Smooth muscle cell (in vitro differentiated cells): ENCODE data around the gene ANP32E. TPM values are rescaled to one million over a fixed set of nuclear protein-coding genes. Genes with fewer than 3 reads are reported as not detected.

Source experiments
- DNase-seq: peaks from one replicate; lab custom pipeline; 2025; ENCODE audit not compliant: unreplicated experiment; lab: John Stamatoyannopoulos, UW
- H2AFZ ChIP-seq: fragments of 200-600 bp; sonication (generic); 2 replicates; pipeline ENCODE4 v1.6.0; 2016; ENCODE audit warnings: antibody characterized with exemption, low read depth, mild to moderate bottlenecking
- H3F3A ChIP-seq: fragments of 200-600 bp; sonication (generic); 2 replicates; pipeline ENCODE4 v1.6.0; 2017; ENCODE audit warnings: antibody characterized with exemption, low read depth
- H3K27ac ChIP-seq: fragments of 200-600 bp; sonication (generic); 2 replicates; pipeline ENCODE4 v1.5.1; 2016; ENCODE audit warnings: low read depth, mild to moderate bottlenecking
- H3K27me3 ChIP-seq: fragments of 200-600 bp; sonication (generic); 2 replicates; pipeline ENCODE4 v1.6.1; 2016; ENCODE audit warnings: low read depth, mild to moderate bottlenecking
- H3K36me3 ChIP-seq: fragments of 200-600 bp; sonication (generic); 2 replicates; pipeline ENCODE4 v1.5.1; 2016; ENCODE audit warnings: low read depth
- H3K4me1 ChIP-seq: fragments of 200-600 bp; sonication (generic); 2 replicates; pipeline ENCODE4 v1.5.1; 2016; ENCODE audit warnings: low read depth
- H3K4me2 ChIP-seq: fragments of 200-600 bp; sonication (generic); 2 replicates; pipeline ENCODE4 v1.6.0; 2016; ENCODE audit warnings: mild to moderate bottlenecking
- H3K4me3 ChIP-seq: fragments of 200-600 bp; sonication (generic); 2 replicates; pipeline ENCODE4 v1.5.1; 2016; ENCODE audit warnings: mild to moderate bottlenecking
- H3K79me2 ChIP-seq: fragments of 200-600 bp; sonication (generic); 2 replicates; pipeline ENCODE4 v1.6.0; 2016; ENCODE audit warnings: low read depth, mild to moderate bottlenecking
- H3K9ac ChIP-seq: fragments of 200-600 bp; sonication (generic); 2 replicates; pipeline ENCODE4 v1.6.0; 2016; ENCODE audit warnings: low read depth
- H3K9me3 ChIP-seq: fragments of 200-600 bp; sonication (generic); replicated peaks from 2 replicates; pipeline ENCODE4 v1.5.1; 2016; ENCODE audit warnings: low read depth
- H4K20me1 ChIP-seq: fragments of 200-600 bp; sonication (generic); 2 replicates; pipeline ENCODE4 v1.6.0; 2016; ENCODE audit warnings: low read depth
- WGBS: methylation state at CpG from one replicate; pipeline ENCODE4 v1.1.7; 2016; ENCODE audit warnings: low lambda C conversion rate; 5-methylcytosine and 5-hydroxymethylcytosine counted together
- polyA plus RNA-seq: library from polyadenylated mRNA; unstranded; fragments of >200 nt; fragmentation: Nextera tagmentation; extraction: Ambion mirVana; gene quantifications from 2 replicates; pipeline ENCODE4 v1.2.1, GENCODE V29; 2016
- total RNA-seq: library from RNA; depleted of rRNA; stranded (reverse); fragments of >200 nt; gene quantifications from 2 replicates; pipeline ENCODE4 v1.2.3, GENCODE V29; 2014
- TF ChIP-seq, protein P1 (sequence below): fragments of 200-600 bp; sonication (generic); IDR thresholded peaks from 2 replicates; pipeline ENCODE4 v1.5.1; 2017; ENCODE audit warnings: borderline replicate concordance, mild to moderate bottlenecking, antibody characterized with exemption; ENCODE audit not compliant: insufficient read depth, poor library complexity, severe bottlenecking

The ANP32E gene
- total and polyA plus RNA-seq, 2 experiments from 2014 or later: 25.0 to 36.5 TPM

DNA sequence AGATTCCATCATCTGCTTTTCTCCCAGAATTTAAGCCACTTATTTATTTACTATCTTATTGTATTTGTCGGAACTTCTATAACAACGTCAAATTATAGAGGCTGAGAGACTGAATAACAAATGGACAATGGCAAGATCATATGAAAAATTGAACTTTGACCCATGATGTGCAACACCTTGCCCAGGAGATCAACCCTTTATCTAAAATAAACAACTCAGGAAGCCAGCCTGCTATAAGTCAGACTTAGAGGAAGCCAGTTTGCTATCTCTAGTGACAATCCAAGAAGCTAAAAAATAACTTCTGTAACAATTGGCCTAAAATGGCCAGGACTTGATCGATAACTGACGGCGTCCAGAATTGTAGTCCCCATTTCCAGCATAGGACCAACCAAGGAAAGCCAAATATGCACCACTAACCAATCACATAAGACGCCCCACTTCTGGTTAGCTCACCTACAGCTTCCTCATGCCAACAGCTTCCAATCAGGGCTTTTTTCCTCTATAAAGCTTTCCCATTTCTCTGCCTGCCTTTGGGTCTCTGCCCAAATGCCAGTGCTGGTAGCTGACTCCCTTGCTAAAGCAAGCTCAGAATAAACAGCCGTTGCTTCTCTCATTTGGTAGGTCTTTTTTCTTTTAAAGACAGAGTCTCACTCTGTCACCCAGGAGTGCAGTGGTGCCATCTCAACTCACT, 28.5 kb downstream of the ANP32E start:
- Histone ChIP-seq H3K27ac (no peak overlapping the region), H2AFZ (no peak overlapping the region), H3F3A (no peaks in the 10 kb centered on the region), H3K36me3 (no peaks in the 10 kb centered on the region), H3K4me1 (no peaks in the 10 kb centered on the region), H4K20me1 (no peaks in the 10 kb centered on the region), H3K4me2 (no peak overlapping the region), H3K9me3 (no peaks in the 10 kb centered on the region), H3K4me3 (no peak overlapping the region), H3K79me2 (no peaks in the 10 kb centered on the region), H3K27me3 (no peaks in the 10 kb centered on the region), H3K9ac (no peak overlapping the region)
- WGBS: 95% methylated on average over 7 of the region's 7 CpGs
- no peak for DNase-seq
- TF ChIP-seq, protein P1, sequence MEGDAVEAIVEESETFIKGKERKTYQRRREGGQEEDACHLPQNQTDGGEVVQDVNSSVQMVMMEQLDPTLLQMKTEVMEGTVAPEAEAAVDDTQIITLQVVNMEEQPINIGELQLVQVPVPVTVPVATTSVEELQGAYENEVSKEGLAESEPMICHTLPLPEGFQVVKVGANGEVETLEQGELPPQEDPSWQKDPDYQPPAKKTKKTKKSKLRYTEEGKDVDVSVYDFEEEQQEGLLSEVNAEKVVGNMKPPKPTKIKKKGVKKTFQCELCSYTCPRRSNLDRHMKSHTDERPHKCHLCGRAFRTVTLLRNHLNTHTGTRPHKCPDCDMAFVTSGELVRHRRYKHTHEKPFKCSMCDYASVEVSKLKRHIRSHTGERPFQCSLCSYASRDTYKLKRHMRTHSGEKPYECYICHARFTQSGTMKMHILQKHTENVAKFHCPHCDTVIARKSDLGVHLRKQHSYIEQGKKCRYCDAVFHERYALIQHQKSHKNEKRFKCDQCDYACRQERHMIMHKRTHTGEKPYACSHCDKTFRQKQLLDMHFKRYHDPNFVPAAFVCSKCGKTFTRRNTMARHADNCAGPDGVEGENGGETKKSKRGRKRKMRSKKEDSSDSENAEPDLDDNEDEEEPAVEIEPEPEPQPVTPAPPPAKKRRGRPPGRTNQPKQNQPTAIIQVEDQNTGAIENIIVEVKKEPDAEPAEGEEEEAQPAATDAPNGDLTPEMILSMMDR: no peak

DNA sequence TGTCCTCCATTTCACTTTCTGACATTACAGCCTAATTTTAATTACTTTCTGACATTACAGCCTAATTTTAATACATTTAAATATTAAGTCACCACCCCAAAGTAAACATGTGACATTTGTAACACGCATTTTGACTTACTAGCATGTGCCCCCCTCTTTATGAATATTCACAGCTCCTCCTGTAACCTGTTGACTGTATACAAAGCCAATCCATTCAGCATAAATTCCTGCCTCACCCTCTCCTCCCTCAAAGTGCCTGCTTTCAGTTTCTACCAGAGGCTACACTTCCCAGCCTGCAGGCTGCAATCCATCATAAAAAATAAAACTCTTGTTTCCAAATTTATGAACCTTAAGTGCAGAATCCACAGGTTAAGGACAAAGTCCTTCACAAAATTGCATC, 39.5 kb downstream of the ANP32E start:
- Histone ChIP-seq H3K4me2 (no peak overlapping the region), H3K4me3 (no peak overlapping the region), H3K9me3 (no peaks in the 10 kb centered on the region), H3F3A (peaks cover 5% of the 10 kb centered on the region), H2AFZ (no peak overlapping the region), H3K79me2 (no peaks in the 10 kb centered on the region), H3K27ac (no peak overlapping the region), H4K20me1 (no peaks in the 10 kb centered on the region), H3K9ac (no peak overlapping the region), H3K27me3 (no peaks in the 10 kb centered on the region), H3K4me1 (no peaks in the 10 kb centered on the region), H3K36me3 (no peaks in the 10 kb centered on the region)
- 89% methylated on average over 1 of the region's 1 CpG for WGBS
- no peak for DNase-seq
- TF ChIP-seq, protein P1: no peak

DNA sequence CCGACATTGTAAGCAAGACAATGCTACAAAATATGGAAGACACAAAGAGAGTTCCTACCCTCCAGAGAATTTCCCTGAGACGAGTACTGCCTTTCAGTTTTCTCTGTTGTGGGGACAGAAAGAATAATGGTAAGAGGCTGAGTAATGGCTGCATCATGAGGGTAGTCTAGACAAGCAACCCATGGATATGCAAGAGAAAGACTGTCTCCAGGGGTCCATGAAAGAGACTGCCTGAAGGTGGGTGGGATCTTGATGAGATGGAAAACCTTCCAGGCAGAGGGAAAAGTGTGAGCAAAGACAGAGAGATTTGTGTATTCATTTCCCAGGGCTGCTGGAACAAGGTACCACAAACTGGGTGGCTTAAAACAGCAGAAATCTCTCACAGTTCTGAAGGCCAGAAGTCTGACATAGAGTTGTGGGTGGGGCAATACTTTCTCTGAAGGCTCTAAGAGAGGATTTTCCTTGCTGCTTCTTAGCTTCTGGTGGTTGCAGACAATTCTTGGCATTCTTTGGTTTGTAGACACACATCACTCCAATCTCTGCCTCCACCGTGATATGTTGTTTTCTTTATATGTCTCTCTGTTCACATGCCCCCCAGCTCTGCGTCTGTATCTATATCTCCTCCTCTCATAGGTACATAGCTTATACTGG, 41.4 kb downstream of the ANP32E start:
- H3K4me2 ChIP-seq: peak overlapping the region; percentile 31
- H4K20me1 ChIP-seq: no peaks in the 10 kb centered on the region
- DNase-seq: no peak
- TF ChIP-seq, protein P1: no peak
- peaks cover 5% of the 10 kb centered on the region for H3F3A ChIP-seq
- H3K27me3 ChIP-seq: no peaks in the 10 kb centered on the region
- H3K4me1 ChIP-seq: no peaks in the 10 kb centered on the region
- WGBS: 51% methylated on average over 4 of the region's 4 CpGs
- H3K4me3 ChIP-seq: no peak overlapping the region
- H3K27ac ChIP-seq: peak overlapping the region; percentile 90
- no peaks in the 10 kb centered on the region for H3K79me2 ChIP-seq
- H2AFZ ChIP-seq: no peak overlapping the region
- peak overlapping the region; percentile 54 for H3K9ac ChIP-seq
- no peaks in the 10 kb centered on the region for H3K9me3 ChIP-seq
- H3K36me3 ChIP-seq: no peaks in the 10 kb centered on the region
